Mesodermal cell (in vitro differentiated cells): Measurements from ENCODE around the gene DOCK4.

ENCODE experiments used
- H3K27ac ChIP-seq: 2 replicates; pipeline ENCODE4 v1.7.0; 2013; ENCODE audit warnings: mild to moderate bottlenecking, low read depth, low read length, moderate library complexity; ENCODE audit not compliant: severe bottlenecking
- H3K36me3 ChIP-seq: 2 replicates; pipeline ENCODE4 v1.7.1; 2013; ENCODE audit warnings: mild to moderate bottlenecking, low read length, moderate library complexity; ENCODE audit not compliant: control insufficient read depth, insufficient read depth
- H3K4me1 ChIP-seq: one replicate; pipeline ENCODE4 v1.7.1; 2013; ENCODE audit warnings: mild to moderate bottlenecking, low read length; ENCODE audit not compliant: insufficient read depth, control insufficient read depth, poor library complexity, severe bottlenecking
- H3K4me3 ChIP-seq: 2 replicates; pipeline ENCODE4 v1.7.0; 2013; ENCODE audit warnings: low read length, control low read depth, mild to moderate bottlenecking; ENCODE audit not compliant: insufficient read depth, poor library complexity, severe bottlenecking; ENCODE audit errors: extremely low read depth
- H3K9me3 ChIP-seq: 2 replicates; pipeline ENCODE4 v1.7.1; 2013; ENCODE audit warnings: mild to moderate bottlenecking, low read length, moderate library complexity; ENCODE audit not compliant: control insufficient read depth
- WGBS, 2 experiments: methylation state at CpG; one replicate each; pipeline ENCODE4 v1.1.5; 2013; ENCODE audit warnings: missing lambda C conversion rate in 2 of 2; ENCODE audit not compliant: insufficient coverage in 2 of 2; 5-methylcytosine and 5-hydroxymethylcytosine counted together

The DOCK4 gene

GRCh38 chr7:111992601-111993000 is 213.6 kb downstream of the DOCK4 start:
- Histone ChIP-seq H3K36me3 (peaks cover 29% of the 10 kb centered on the region), H3K9me3 (no peaks in the 10 kb centered on the region), H3K27ac (no peak overlapping the region), H3K4me1 (peaks cover 5% of the 10 kb centered on the region), H3K4me3 (no peak overlapping the region)
- 83% methylated on average over 2 of the region's 4 CpGs; no CpG with 5 or more reads in 1 of the 2 experiments for WGBS, 2 experiments

- Histone ChIP-seq H3K36me3 (peaks cover 39% of the 10 kb centered on the region), H3K9me3 (no peaks in the 10 kb centered on the region), H3K27ac (no peak overlapping the region), H3K4me3 (no peak overlapping the region), H3K4me1 (peaks cover 11% of the 10 kb centered on the region)
- 85 to 100% methylated on average over 1 to 2 of the region's 3 CpGs for WGBS, 2 experiments
These were observed 215.6 kb downstream of the DOCK4 start for GRCh38 chr7:111990643-111991042.

- Histone ChIP-seq H3K4me3 (no peak overlapping the region), H3K36me3 (peaks cover 56% of the 10 kb centered on the region), H3K4me1 (peaks cover 11% of the 10 kb centered on the region), H3K9me3 (no peaks in the 10 kb centered on the region), H3K27ac (peak overlapping the region; percentile 39)
- WGBS, 2 experiments: 100% methylated on average over 1 of the region's 1 CpG; no CpG with 5 or more reads in 1 of the 2 experiments
These were observed 218.3 kb downstream of the DOCK4 start for GRCh38 chr7:111987886-111988285.

- Histone ChIP-seq H3K9me3 (no peaks in the 10 kb centered on the region), H3K4me1 (peaks cover 11% of the 10 kb centered on the region), H3K27ac (peak overlapping the region; percentile 39), H3K36me3 (peaks cover 54% of the 10 kb centered on the region), H3K4me3 (no peak overlapping the region)
- 94 to 100% methylated on average over 1 of the region's 6 CpGs for WGBS, 2 experiments
These were observed 218.9 kb downstream of the DOCK4 start for GRCh38 chr7:111987115-111987826.

- no peaks in the 10 kb centered on the region for H3K9me3 ChIP-seq
- peaks cover 54% of the 10 kb centered on the region for H3K36me3 ChIP-seq
- WGBS, 2 experiments: 100% methylated on average over 1 of the region's 2 CpGs; no CpG with 5 or more reads in 1 of the 2 experiments
These were observed 219.6 kb downstream of the DOCK4 start for GRCh38 chr7:111986601-111987000.

GRCh38 chr7:111985798-111986197 is 220.4 kb downstream of the DOCK4 start:
- no CpG with 5 or more reads among the region's 1 CpG for WGBS, 2 experiments
- H3K36me3 ChIP-seq: peaks cover 61% of the 10 kb centered on the region
- H3K27ac ChIP-seq: no peak overlapping the region
- H3K9me3 ChIP-seq: no peaks in the 10 kb centered on the region
- H3K4me1 ChIP-seq: peaks cover 11% of the 10 kb centered on the region
- no peak overlapping the region for H3K4me3 ChIP-seq

More at GRCh38 chr7:111986601-111987000, 219.6 kb downstream of the DOCK4 start:
- H3K27ac ChIP-seq: no peak overlapping the region
- no peak overlapping the region for H3K4me3 ChIP-seq
- H3K4me1 ChIP-seq: peaks cover 11% of the 10 kb centered on the region

- H3K27ac ChIP-seq: no peak overlapping the region
- H3K9me3 ChIP-seq: no peaks in the 10 kb centered on the region
- no peak overlapping the region for H3K4me3 ChIP-seq
- peaks cover 54% of the 10 kb centered on the region for H3K36me3 ChIP-seq
- WGBS, 2 experiments: 83% methylated on average over 1 of the region's 2 CpGs; no CpG with 5 or more reads in 1 of the 2 experiments
- H3K4me1 ChIP-seq: peaks cover 8% of the 10 kb centered on the region
These were observed 223.4 kb downstream of the DOCK4 start for GRCh38 chr7:111982804-111983203.

GRCh38 chr7:111982133-111982532 is 224.1 kb downstream of the DOCK4 start:
- WGBS, 2 experiments: no CpG with 5 or more reads among the region's 1 CpG
- H3K4me1 ChIP-seq: peaks cover 1% of the 10 kb centered on the region

GRCh38 chr7:111980725-111981124 is 225.5 kb downstream of the DOCK4 start:
- no peak overlapping the region for H3K27ac ChIP-seq
- H3K4me1 ChIP-seq: no peaks in the 10 kb centered on the region
- H3K9me3 ChIP-seq: no peaks in the 10 kb centered on the region
- WGBS, 2 experiments: no CpG with 5 or more reads among the region's 1 CpG
- peaks cover 42% of the 10 kb centered on the region for H3K36me3 ChIP-seq
- no peak overlapping the region for H3K4me3 ChIP-seq

More at GRCh38 chr7:111982133-111982532, 224.1 kb downstream of the DOCK4 start:
- H3K27ac ChIP-seq: no peak overlapping the region
- no peak overlapping the region for H3K4me3 ChIP-seq
- H3K36me3 ChIP-seq: peaks cover 50% of the 10 kb centered on the region
- H3K9me3 ChIP-seq: no peaks in the 10 kb centered on the region

- no CpG with 5 or more reads among the region's 4 CpGs for WGBS, 2 experiments
- Histone ChIP-seq H3K4me3 (no peak overlapping the region), H3K4me1 (no peaks in the 10 kb centered on the region), H3K36me3 (peaks cover 36% of the 10 kb centered on the region), H3K27ac (no peak overlapping the region), H3K9me3 (no peaks in the 10 kb centered on the region)
These were observed 230.9 kb downstream of the DOCK4 start for GRCh38 chr7:111975346-111975745.

GRCh38 chr7:111960984-111961383 is 245.2 kb downstream of the DOCK4 start:
- 89 to 99% methylated on average over 4 to 5 of the region's 5 CpGs for WGBS, 2 experiments
- Histone ChIP-seq H3K9me3 (no peaks in the 10 kb centered on the region), H3K4me1 (peaks cover 6% of the 10 kb centered on the region), H3K4me3 (no peak overlapping the region), H3K36me3 (no peaks in the 10 kb centered on the region), H3K27ac (no peak overlapping the region)
